Neuronal stem cell (in vitro differentiated cells): ENCODE results near the gene PIGO.

Source experiments
- DNase-seq: peaks from one replicate; pipeline ENCODE4 v3.0.0-alpha.2; 2013; ENCODE audit warnings: low spot score
- H2AFZ ChIP-seq: one replicate; pipeline ENCODE4 v1.6.1; 2013; ENCODE audit warnings: mild to moderate bottlenecking, low read length, inconsistent platforms
- H2AK5ac ChIP-seq: 2 replicates; pipeline ENCODE4 v1.6.1; 2013; ENCODE audit warnings: low read depth, mild to moderate bottlenecking, inconsistent platforms, low read length, moderate library complexity, mixed read lengths
- H2BK120ac ChIP-seq: 2 replicates; pipeline ENCODE4 v1.6.1; 2013; ENCODE audit warnings: low read depth, mild to moderate bottlenecking, inconsistent platforms, low read length, moderate library complexity, mixed read lengths
- H2BK12ac ChIP-seq: one replicate; pipeline ENCODE4 v1.6.1; 2013; ENCODE audit warnings: low read length, inconsistent platforms
- H2BK15ac ChIP-seq: 2 replicates; pipeline ENCODE4 v1.6.1; 2013; ENCODE audit warnings: mild to moderate bottlenecking, low read length, inconsistent platforms, mixed read lengths
- H2BK5ac ChIP-seq: one replicate; pipeline ENCODE4 v1.6.1; 2013; ENCODE audit warnings: inconsistent platforms, mild to moderate bottlenecking, low read length, moderate library complexity
- H3K14ac ChIP-seq: one replicate; pipeline ENCODE4 v1.6.1; 2013; ENCODE audit warnings: low read length, inconsistent platforms
- H3K18ac ChIP-seq: 2 replicates; pipeline ENCODE4 v1.6.1; 2013; ENCODE audit warnings: low read length, inconsistent platforms
- H3K23ac ChIP-seq: 2 replicates; pipeline ENCODE4 v1.6.1; 2013; ENCODE audit warnings: low read depth, mild to moderate bottlenecking, mixed read lengths, low read length, inconsistent platforms; ENCODE audit not compliant: poor library complexity
- H3K27ac ChIP-seq: replicated peaks from 3 replicates; pipeline ENCODE4 v1.5.1; 2013; ENCODE audit warnings: low read length, inconsistent platforms
- H3K27me3 ChIP-seq, 3 experiments: 2 replicates each; pipeline ENCODE4 v1.6.1; 2013; ENCODE audit warnings: low read length in 3 of 3, mild to moderate bottlenecking in 2 of 3, inconsistent platforms in 1 of 3, low read depth in 1 of 3, mixed read lengths in 1 of 3, moderate library complexity in 1 of 3; ENCODE audit not compliant: control insufficient read depth in 3 of 3, insufficient read depth in 3 of 3
- H3K36me3 ChIP-seq, 2 donors: replicated peaks in 1 of 2; 2 replicates each; pipeline ENCODE4 v1.6.1; 2013; ENCODE audit warnings: low read length in 2 of 2; ENCODE audit not compliant: control insufficient read depth in 2 of 2, insufficient read depth in 2 of 2
- H3K4ac ChIP-seq: 2 replicates; pipeline ENCODE4 v1.6.1; 2013; ENCODE audit warnings: inconsistent platforms, mild to moderate bottlenecking, low read length, moderate library complexity
- H3K4me1 ChIP-seq, 2 donors: 1 replicate in 1 of 2; 2 replicates in 1 of 2; pipeline ENCODE4 v1.6.1; 2013; ENCODE audit warnings: low read length in 2 of 2, low read depth in 1 of 2; ENCODE audit not compliant: control insufficient read depth in 2 of 2, insufficient read depth in 1 of 2
- H3K4me2 ChIP-seq: one replicate; pipeline ENCODE4 v1.6.1; 2013; ENCODE audit warnings: mild to moderate bottlenecking, low read length, inconsistent platforms; ENCODE audit not compliant: insufficient read depth, poor library complexity, severe bottlenecking
- H3K4me3 ChIP-seq, 2 donors: 2 replicates each; pipeline ENCODE4 v1.5.1; 2013; ENCODE audit warnings: low read length in 2 of 2, mild to moderate bottlenecking in 2 of 2, inconsistent platforms in 1 of 2, moderate library complexity in 1 of 2
- H3K79me1 ChIP-seq: one replicate; pipeline ENCODE4 v1.6.1; 2013; ENCODE audit warnings: low read depth, mild to moderate bottlenecking, inconsistent platforms, low read length, moderate library complexity
- H3K9ac ChIP-seq: one replicate; pipeline ENCODE4 v1.6.1; 2013; ENCODE audit warnings: mild to moderate bottlenecking, low read depth, low read length, inconsistent platforms; ENCODE audit not compliant: poor library complexity
- H3K9me3 ChIP-seq, 2 donors: replicated peaks in 1 of 2; 2 replicates each; pipeline versions ENCODE3 to v1.6.1; 2013; ENCODE audit warnings: low read length in 2 of 2, mild to moderate bottlenecking in 2 of 2, inconsistent platforms in 1 of 2, low read depth in 1 of 2, mixed read lengths in 1 of 2, moderate library complexity in 1 of 2; ENCODE audit not compliant: control insufficient read depth in 2 of 2, insufficient read depth in 1 of 2
- H4K8ac ChIP-seq: one replicate; pipeline ENCODE4 v1.6.1; 2013; ENCODE audit warnings: low read depth, mild to moderate bottlenecking, inconsistent platforms, low read length, moderate library complexity
- H4K91ac ChIP-seq: one replicate; pipeline ENCODE4 v1.6.1; 2013; ENCODE audit warnings: low read length, low read depth, mild to moderate bottlenecking, inconsistent platforms; ENCODE audit not compliant: poor library complexity
- WGBS, 2 donors: extraction: QIAGEN DNeasy Blood & Tissue Kit; methylation state at CpG; one replicate each; pipeline ENCODE4 v1.1.7; 2013; ENCODE audit warnings: missing lambda C conversion rate in 2 of 2, mixed read lengths in 1 of 2; ENCODE audit not compliant: insufficient read length in 2 of 2, insufficient replicate concordance in 1 of 2; ENCODE audit errors: extremely low coverage in 2 of 2; 5-methylcytosine and 5-hydroxymethylcytosine counted together

Gene PIGO

GRCh38 chr9:35059438-35059837, 37.0 kb downstream of the PIGO start:
- Histone ChIP-seq H2AFZ (no peak overlapping the region), H2BK120ac (no peak overlapping the region), H3K4ac (no peak overlapping the region), H3K14ac (no peak overlapping the region), H3K4me3 (no peak overlapping the region), H3K36me3 (peaks cover 83 to 99% of the 10 kb centered on the region in 2 donors), H3K79me1 (no peaks in the 10 kb centered on the region), H3K18ac (no peak overlapping the region), H3K9me3 (peaks cover 0 to 5% of the 10 kb centered on the region in 2 donors), H3K4me2 (no peak overlapping the region), H3K27ac (no peak overlapping the region), H2AK5ac (no peak overlapping the region), H4K8ac (no peak overlapping the region), H4K91ac (no peak overlapping the region), H3K4me1 (no peaks in the 10 kb centered on the region), H3K27me3 (no peaks in the 10 kb centered on the region), H2BK15ac (no peak overlapping the region), H2BK5ac (no peak overlapping the region), H2BK12ac (no peak overlapping the region), H3K9ac (no peak overlapping the region), H3K23ac (no peak overlapping the region)
- no peak for DNase-seq
- no CpG with 5 or more reads among the region's 10 CpGs for WGBS, 2 donors

- Histone ChIP-seq H2BK12ac (no peak overlapping the region), H4K8ac (no peak overlapping the region), H2BK15ac (no peak overlapping the region), H3K4me1 (no peaks in the 10 kb centered on the region), H3K9ac (no peak overlapping the region), H3K9me3 (peaks cover 0 to 5% of the 10 kb centered on the region in 2 donors), H3K4ac (no peak overlapping the region), H3K36me3 (peaks cover 64 to 99% of the 10 kb centered on the region in 2 donors), H4K91ac (no peak overlapping the region), H3K27me3 (no peaks in the 10 kb centered on the region), H2AK5ac (no peak overlapping the region), H2BK120ac (no peak overlapping the region), H2BK5ac (no peak overlapping the region), H2AFZ (no peak overlapping the region), H3K79me1 (no peaks in the 10 kb centered on the region), H3K23ac (no peak overlapping the region), H3K18ac (no peak overlapping the region), H3K14ac (no peak overlapping the region), H3K4me3 (no peak overlapping the region), H3K4me2 (no peak overlapping the region), H3K27ac (no peak overlapping the region)
- WGBS, 2 donors = no CpG with 5 or more reads among the region's 8 CpGs
- no peak for DNase-seq
Measured at GRCh38 chr9:35057271-35057620, 39.1 kb downstream of the PIGO start.

- no peak overlapping the region for H2BK12ac ChIP-seq
- WGBS, 2 donors = no CpG with 5 or more reads among the region's 9 CpGs
- H3K4ac ChIP-seq = no peak overlapping the region
- H3K4me2 ChIP-seq = no peak overlapping the region
- no peaks in the 10 kb centered on the region for H3K4me1 ChIP-seq
- no peaks in the 10 kb centered on the region for H3K79me1 ChIP-seq
- H3K23ac ChIP-seq = no peak overlapping the region
- H4K8ac ChIP-seq = no peak overlapping the region
- no peak overlapping the region for H2BK120ac ChIP-seq
- H3K9me3 ChIP-seq = peaks cover 0 to 5% of the 10 kb centered on the region in 2 donors
- H3K27me3 ChIP-seq = no peaks in the 10 kb centered on the region
- no peak overlapping the region for H4K91ac ChIP-seq
- H3K9ac ChIP-seq = no peak overlapping the region
- H3K36me3 ChIP-seq = peaks cover 59 to 99% of the 10 kb centered on the region in 2 donors
- H2AK5ac ChIP-seq = no peak overlapping the region
- no peak overlapping the region for H2AFZ ChIP-seq
- H3K4me3 ChIP-seq = no peak overlapping the region
- H3K18ac ChIP-seq = no peak overlapping the region
- H2BK5ac ChIP-seq = no peak overlapping the region
- no peak overlapping the region for H3K14ac ChIP-seq
- no peak overlapping the region for H3K27ac ChIP-seq
- no peak for DNase-seq
- no peak overlapping the region for H2BK15ac ChIP-seq
Measured at GRCh38 chr9:35056571-35057270, 39.7 kb downstream of the PIGO start.

- Histone ChIP-seq H3K4me1 (no peaks in the 10 kb centered on the region), H2AK5ac (no peak overlapping the region), H3K4ac (no peak overlapping the region), H3K36me3 (peaks cover 46 to 98% of the 10 kb centered on the region in 2 donors), H3K27me3 (no peaks in the 10 kb centered on the region), H3K79me1 (no peaks in the 10 kb centered on the region), H2BK120ac (no peak overlapping the region), H3K27ac (no peak overlapping the region), H4K91ac (no peak overlapping the region), H3K9me3 (peaks cover 0 to 4% of the 10 kb centered on the region in 2 donors), H2BK5ac (no peak overlapping the region), H3K4me2 (no peak overlapping the region), H3K14ac (no peak overlapping the region), H2BK12ac (no peak overlapping the region), H2BK15ac (no peak overlapping the region), H3K9ac (no peak overlapping the region), H3K4me3 (no peak overlapping the region), H3K23ac (no peak overlapping the region), H4K8ac (no peak overlapping the region), H3K18ac (no peak overlapping the region), H2AFZ (no peak overlapping the region)
- no CpG with 5 or more reads among the region's 14 CpGs for WGBS, 2 donors
- DNase-seq = no peak
Measured at GRCh38 chr9:35054871-35055644, 41.3 kb downstream of the PIGO start.
